Measurements from ENCODE around the gene CCL16.
"Not testable (repeated sequence)": the region's sequence is repeated elsewhere in the genome, so short reads cannot be mapped to it uniquely, and the experiment has no call there.

Gene CCL16

DNA sequence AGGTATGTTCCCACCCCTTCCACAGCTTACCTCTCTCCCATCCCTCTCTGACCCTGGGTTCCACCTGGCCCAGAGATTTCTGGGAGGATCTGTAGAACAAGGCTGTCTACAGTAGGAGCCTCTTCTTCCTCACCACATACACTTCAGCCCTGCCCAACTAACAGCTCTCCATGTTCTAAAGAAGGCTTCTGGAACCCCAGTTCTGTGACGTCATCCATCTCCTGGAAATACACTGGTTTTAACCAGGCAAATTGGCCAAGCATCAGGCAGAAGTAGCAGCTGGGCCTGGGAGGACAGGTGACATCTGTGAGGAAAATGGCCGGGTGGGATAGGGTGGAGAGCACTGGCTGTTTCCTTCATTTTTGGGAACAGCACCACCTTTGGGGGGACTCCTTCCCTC is 37.8 kb downstream of the CCL16 start, which contains the start of gene LYZL6:
LYZL6 (minus strand) TSS at position 177 of the 400 bp plus-strand sequence. CDS start 4,357 bp downstream, outside the sequence.
- no peak for DNase-seq (ENCODE audit: low read depth)
- TF ChIP-seq, protein P1, sequence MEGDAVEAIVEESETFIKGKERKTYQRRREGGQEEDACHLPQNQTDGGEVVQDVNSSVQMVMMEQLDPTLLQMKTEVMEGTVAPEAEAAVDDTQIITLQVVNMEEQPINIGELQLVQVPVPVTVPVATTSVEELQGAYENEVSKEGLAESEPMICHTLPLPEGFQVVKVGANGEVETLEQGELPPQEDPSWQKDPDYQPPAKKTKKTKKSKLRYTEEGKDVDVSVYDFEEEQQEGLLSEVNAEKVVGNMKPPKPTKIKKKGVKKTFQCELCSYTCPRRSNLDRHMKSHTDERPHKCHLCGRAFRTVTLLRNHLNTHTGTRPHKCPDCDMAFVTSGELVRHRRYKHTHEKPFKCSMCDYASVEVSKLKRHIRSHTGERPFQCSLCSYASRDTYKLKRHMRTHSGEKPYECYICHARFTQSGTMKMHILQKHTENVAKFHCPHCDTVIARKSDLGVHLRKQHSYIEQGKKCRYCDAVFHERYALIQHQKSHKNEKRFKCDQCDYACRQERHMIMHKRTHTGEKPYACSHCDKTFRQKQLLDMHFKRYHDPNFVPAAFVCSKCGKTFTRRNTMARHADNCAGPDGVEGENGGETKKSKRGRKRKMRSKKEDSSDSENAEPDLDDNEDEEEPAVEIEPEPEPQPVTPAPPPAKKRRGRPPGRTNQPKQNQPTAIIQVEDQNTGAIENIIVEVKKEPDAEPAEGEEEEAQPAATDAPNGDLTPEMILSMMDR (IDR thresholded peaks at IDR 0.05; ENCODE audit: low read length, missing control alignments) = no peak
- H3K4me3 ChIP-seq (replicated peaks; ENCODE audit: low read depth, low read length) = no peak within 1 kb of the TSS

DNA sequence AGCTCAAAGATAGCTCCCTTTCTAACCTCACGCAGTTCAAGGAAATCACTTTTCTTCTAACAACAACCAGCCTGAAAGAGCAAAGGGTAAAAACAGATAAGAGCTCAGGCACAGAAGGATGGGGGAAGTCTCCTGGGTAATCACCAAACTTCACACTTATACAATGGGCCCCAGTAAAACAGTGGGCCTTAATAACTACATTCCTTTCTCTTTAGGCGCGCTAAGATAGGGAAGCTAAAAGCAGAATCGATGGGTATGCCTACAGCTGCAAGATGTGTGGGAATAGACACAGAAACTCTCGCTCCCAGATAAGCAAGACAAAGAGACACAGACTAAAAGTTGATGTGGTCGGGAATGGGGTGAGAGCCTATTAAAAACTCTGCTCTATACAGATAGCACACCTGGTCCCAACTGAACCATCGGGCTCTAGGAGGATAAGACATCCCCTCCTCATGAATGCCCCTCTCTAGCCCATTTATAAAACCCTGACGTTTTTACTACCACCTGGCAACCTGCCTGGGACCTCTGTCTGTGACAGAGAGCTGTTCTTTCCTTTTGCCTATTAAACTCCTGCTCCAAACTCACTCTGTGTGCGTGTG is 38.6 kb downstream of the CCL16 start:
- TF ChIP-seq, protein P1 (IDR thresholded peaks at IDR 0.05; ENCODE audit: low read length, missing control alignments) = no peak
- DNase-seq (ENCODE audit: low read depth) = no peak
- no peak overlapping the region for H3K4me3 ChIP-seq (replicated peaks; ENCODE audit: low read depth, low read length)

DNA sequence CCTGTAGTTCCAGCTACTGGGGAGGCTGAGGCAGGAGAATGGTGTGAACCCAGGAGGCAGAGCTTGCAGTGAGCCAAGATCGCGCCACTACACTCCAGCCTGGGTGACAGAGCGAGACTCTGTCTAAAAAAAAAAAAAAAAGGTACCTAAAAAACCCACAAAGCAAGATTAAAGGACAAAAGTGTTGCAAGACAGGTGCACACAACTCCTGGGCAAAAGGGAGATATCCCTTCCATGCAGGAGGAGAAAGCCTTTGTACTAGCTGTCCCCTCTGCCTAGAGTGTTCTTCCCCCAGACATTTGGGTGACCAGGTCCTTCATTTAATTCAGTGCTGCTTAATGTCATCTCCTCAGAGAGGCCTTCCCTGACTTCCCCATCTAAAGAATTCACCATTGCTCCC is 42.8 kb downstream of the CCL16 start:
- DNase-seq (ENCODE audit: low read depth); H3K4me3 ChIP-seq (replicated peaks; ENCODE audit: low read depth, low read length): not testable (repeated sequence)

DNA sequence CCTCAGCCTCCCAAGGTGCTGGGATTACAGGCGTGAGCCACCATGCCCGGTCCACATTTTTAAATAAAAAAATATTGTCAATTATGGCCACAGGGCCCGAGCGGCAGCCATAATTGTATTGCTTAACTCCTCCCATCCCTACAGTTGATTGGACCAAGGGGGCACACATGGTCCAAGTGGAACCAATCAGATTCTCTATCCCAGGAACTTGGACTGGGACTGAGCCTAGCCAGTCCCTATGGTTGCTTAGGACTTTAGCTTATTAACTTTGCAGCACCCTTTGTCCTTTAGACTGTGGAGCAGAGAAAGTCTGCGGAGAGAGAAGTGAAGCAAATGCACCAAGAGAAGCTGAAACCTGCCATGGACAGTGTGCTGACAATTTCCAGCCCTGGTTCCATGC is 45.2 kb downstream of the CCL16 start:
- TF ChIP-seq, protein P1 (IDR thresholded peaks at IDR 0.05; ENCODE audit: low read length, missing control alignments) = no peak
- DNase-seq (ENCODE audit: low read depth) = no peak
- H3K4me3 ChIP-seq (replicated peaks; ENCODE audit: low read depth, low read length) = no peak overlapping the region

DNA sequence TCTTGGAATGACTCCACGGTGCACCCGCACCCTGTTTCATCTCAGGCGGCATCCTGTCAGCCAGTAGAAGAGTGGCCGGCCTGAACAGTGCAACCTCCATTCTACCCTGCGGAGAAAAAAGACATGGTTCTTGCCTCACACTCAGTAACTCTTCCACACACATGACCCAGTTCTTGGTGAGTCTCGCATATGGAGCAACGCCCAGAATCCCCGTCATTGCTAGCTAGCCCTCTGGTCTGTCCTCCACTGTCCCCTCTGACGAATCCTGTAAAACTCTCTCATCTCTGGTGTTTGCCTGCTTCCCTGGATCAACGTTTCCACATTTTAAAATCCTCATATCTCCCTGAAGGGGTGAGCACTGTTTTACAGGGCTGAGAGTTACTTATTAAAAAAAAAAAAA is 46.5 kb downstream of the CCL16 start:
- DNase-seq (ENCODE audit: low read depth) = peak; percentile 36
- TF ChIP-seq, protein P1 (IDR thresholded peaks at IDR 0.05; ENCODE audit: low read length, missing control alignments) = no peak
- H3K4me3 ChIP-seq (replicated peaks; ENCODE audit: low read depth, low read length) = no peak overlapping the region

DNA sequence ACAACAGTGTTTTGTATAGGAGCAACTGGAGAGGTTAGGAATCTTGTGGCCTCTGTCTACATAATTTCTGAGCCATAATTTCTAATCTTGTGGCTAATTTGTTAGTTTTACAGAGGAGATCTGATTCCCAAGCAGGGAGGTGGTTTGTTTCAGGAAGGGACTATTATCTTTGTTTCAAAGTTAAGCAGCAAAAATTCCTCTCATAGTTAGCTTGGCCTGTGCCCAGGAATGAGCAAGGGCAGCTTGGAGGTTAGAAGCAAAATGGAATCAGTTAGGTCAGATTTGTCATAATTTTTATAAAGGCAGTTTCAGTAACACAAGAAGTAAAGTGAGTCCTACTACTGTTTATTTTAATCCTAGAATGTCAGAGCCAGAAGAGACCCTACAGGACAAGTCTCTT is 48.7 kb downstream of the CCL16 start:
- no peak overlapping the region for H3K4me3 ChIP-seq (replicated peaks; ENCODE audit: low read depth, low read length)
- TF ChIP-seq, protein P1 (IDR thresholded peaks at IDR 0.05; ENCODE audit: low read length, missing control alignments) = no peak
- DNase-seq (ENCODE audit: low read depth) = peak; percentile 33

DNA sequence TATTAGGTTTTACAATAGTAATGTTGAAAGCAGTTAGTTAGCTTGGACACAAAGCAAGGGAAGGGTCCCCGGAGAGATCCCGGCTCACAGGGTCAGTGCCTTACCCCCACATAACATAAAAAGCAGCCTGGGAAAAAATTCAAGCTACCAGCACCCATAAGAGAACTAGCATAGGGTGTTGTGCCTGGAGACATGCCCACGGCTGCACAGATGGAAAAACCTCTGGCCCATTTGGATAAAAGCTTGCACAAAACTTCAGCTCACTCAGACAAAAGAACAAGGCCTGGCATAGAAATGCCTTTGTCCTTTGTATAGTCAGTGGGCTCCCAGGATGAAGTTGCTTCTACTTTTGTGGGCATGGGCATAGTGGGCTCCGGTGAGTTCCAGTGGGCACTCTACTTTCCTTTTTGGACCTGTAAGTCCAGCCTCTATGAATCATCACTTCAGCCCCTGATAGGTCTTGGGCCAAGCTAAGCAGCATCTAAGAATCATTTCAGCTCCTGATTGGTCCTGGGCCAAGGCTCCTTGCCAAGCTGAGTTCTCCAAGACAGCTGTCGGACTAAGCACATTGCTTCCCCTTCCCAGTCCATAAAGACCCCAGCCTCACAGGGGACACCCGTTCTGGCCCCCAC is 49.4 kb downstream of the CCL16 start:
- TF ChIP-seq, protein P1 (IDR thresholded peaks at IDR 0.05; ENCODE audit: low read length, missing control alignments) = no peak
- DNase-seq (ENCODE audit: low read depth) = peak; percentile 79
- no peak overlapping the region for H3K4me3 ChIP-seq (replicated peaks; ENCODE audit: low read depth, low read length)
